Thoracic aorta (tissue), 2 donors: ENCODE data around the gene USP15. TPM values are rescaled to one million over a fixed set of nuclear protein-coding genes. Genes with fewer than 3 reads are reported as not detected.
"Not testable (repeated sequence)": the region's sequence is repeated elsewhere in the genome, so short reads cannot be mapped to it uniquely, and the experiment has no call there.

ENCODE experiments used
- ATAC-seq: fragments of 150-250 bp; one replicate; pipeline ENCODE4 v1.8.0; 2017; ENCODE audit warnings: low read depth; ENCODE audit not compliant: insufficient number of reproducible peaks, low FRiP score
- DNase-seq: peaks from one replicate; pipeline ENCODE4 v3.0.0-alpha.2; 2020; ENCODE audit warnings: low spot score
- H3K27ac ChIP-seq, 2 donors: fragments of 200-600 bp; sonication (generic); 1 replicate in 1 of 2; 2 replicates in 1 of 2; pipeline ENCODE4 v1.5.1; 2016; ENCODE audit warnings: mild to moderate bottlenecking in 2 of 2, moderate library complexity in 2 of 2
- H3K27me3 ChIP-seq: fragments of 200-600 bp; sonication (generic); replicated peaks from 2 replicates; pipeline ENCODE4 v1.6.0; 2016; ENCODE audit warnings: mild to moderate bottlenecking; ENCODE audit not compliant: insufficient read depth
- H3K36me3 ChIP-seq: fragments of 200-600 bp; sonication (generic); one replicate; pipeline ENCODE4 v1.5.1; 2016
- H3K4me1 ChIP-seq, 2 donors: fragments of 200-600 bp; sonication (generic); 1 replicate in 1 of 2; 2 replicates in 1 of 2; pipeline versions ENCODE4 v1.5.1 to v1.6.0; 2016; ENCODE audit warnings: low read depth in 2 of 2, mild to moderate bottlenecking in 1 of 2; ENCODE audit not compliant: control insufficient read depth in 1 of 2
- H3K4me3 ChIP-seq: fragments of 200-600 bp; sonication (generic); 2 replicates; pipeline ENCODE4 v1.5.1; 2016; ENCODE audit warnings: mild to moderate bottlenecking
- H3K9me3 ChIP-seq: fragments of 200-600 bp; sonication (generic); 2 replicates; pipeline ENCODE4 v1.5.1; 2016
- CTCF ChIP-seq: fragments of 200-600 bp; sonication (generic); IDR thresholded peaks from one replicate; pipeline ENCODE4 v1.5.1; 2019; ENCODE audit warnings: antibody characterized with exemption
- total RNA-seq, 2 donors: library from RNA; depleted of rRNA; stranded (reverse); fragments of >200 nt; gene quantifications; one replicate each; pipeline versions ENCODE4 v1.1.0 to v1.2.3, GENCODE V29; 2016

Gene USP15
- total RNA-seq, 2 donors from 2014 or later, result 39.5 to 128 TPM

- Histone ChIP-seq H3K36me3 (no peaks in the 10 kb centered on the region), H3K27ac (no peak overlapping the region), H3K9me3 (peaks cover 8% of the 10 kb centered on the region), H3K4me1 (no peaks in the 10 kb centered on the region), H3K27me3 (no peaks in the 10 kb centered on the region), H3K4me3 (no peak overlapping the region)
- DNase-seq, result no peak
- ATAC-seq, result no peak
- TF ChIP-seq CTCF, result no peak
Observed at GRCh38 chr12:62446754-62447452, 186.7 kb downstream of the USP15 start.

- H3K36me3 ChIP-seq, result no peaks in the 10 kb centered on the region
- no peak overlapping the region for H3K27ac ChIP-seq
- TF ChIP-seq CTCF, result no peak
- no peaks in the 10 kb centered on the region for H3K4me1 ChIP-seq
- peaks cover 8% of the 10 kb centered on the region for H3K9me3 ChIP-seq
- ATAC-seq, result no peak
- DNase-seq, result no peak
- no peak overlapping the region for H3K4me3 ChIP-seq
- no peaks in the 10 kb centered on the region for H3K27me3 ChIP-seq
Observed at GRCh38 chr12:62448436-62448835, 188.2 kb downstream of the USP15 start.

- not testable (repeated sequence) for H3K36me3 ChIP-seq, H3K27ac ChIP-seq, DNase-seq, H3K9me3 ChIP-seq, ATAC-seq, H3K4me3 ChIP-seq, H3K4me1 ChIP-seq, H3K27me3 ChIP-seq
Observed at GRCh38 chr12:62455429-62455828, 195.2 kb downstream of the USP15 start.

GRCh38 chr12:62458626-62459025 lies 198.4 kb downstream of the USP15 start:
- Histone ChIP-seq H3K4me3 (no peak overlapping the region), H3K27ac (no peak overlapping the region), H3K36me3 (no peaks in the 10 kb centered on the region), H3K4me1 (no peaks in the 10 kb centered on the region), H3K9me3 (no peaks in the 10 kb centered on the region), H3K27me3 (no peaks in the 10 kb centered on the region)
- TF ChIP-seq CTCF, result no peak
- DNase-seq (no peak), ATAC-seq (no peak)

- no peak for ATAC-seq
- no peak for DNase-seq
- Histone ChIP-seq H3K36me3 (no peaks in the 10 kb centered on the region), H3K4me1 (no peaks in the 10 kb centered on the region), H3K9me3 (peaks cover 3% of the 10 kb centered on the region), H3K4me3 (no peak overlapping the region), H3K27ac (no peak overlapping the region), H3K27me3 (no peaks in the 10 kb centered on the region)
- TF ChIP-seq CTCF, result no peak
Observed at GRCh38 chr12:62459976-62460375, 199.8 kb downstream of the USP15 start.

- not testable (repeated sequence) for H3K36me3 ChIP-seq, H3K27ac ChIP-seq, ATAC-seq
Observed at GRCh38 chr12:62461171-62461837, 201.1 kb downstream of the USP15 start.

GRCh38 chr12:62463252-62463651 lies 203.0 kb downstream of the USP15 start:
- H3K9me3 ChIP-seq, ATAC-seq, H3K36me3 ChIP-seq, H3K27ac ChIP-seq, H3K27me3 ChIP-seq, DNase-seq, H3K4me3 ChIP-seq: not testable (repeated sequence)
- H3K4me1 ChIP-seq, result peaks cover 0 to 11% of the 10 kb centered on the region in 2 donors

More at GRCh38 chr12:62461171-62461837, 201.1 kb downstream of the USP15 start:
- H3K27me3 ChIP-seq, H3K4me3 ChIP-seq, H3K4me1 ChIP-seq, H3K9me3 ChIP-seq, DNase-seq: not testable (repeated sequence)
